Femur (tissue), 1 donor: ENCODE measurements around the gene OR5M10.
"Not testable (repeated sequence)": the region's sequence is repeated elsewhere in the genome, so short reads cannot be mapped to it uniquely, and the experiment has no call there.

Experiments used
- DNase-seq: peaks from one replicate; pipeline ENCODE4 v3.0.0-alpha.2; 2017

The OR5M10 gene

GRCh38 chr11:56577621-56578020, at the start of gene OR5M10:
OR5M10 (minus strand) TSS chr11:56577721; CDS start chr11:56577721, 0 bp downstream.
- no peak for DNase-seq

DNA sequence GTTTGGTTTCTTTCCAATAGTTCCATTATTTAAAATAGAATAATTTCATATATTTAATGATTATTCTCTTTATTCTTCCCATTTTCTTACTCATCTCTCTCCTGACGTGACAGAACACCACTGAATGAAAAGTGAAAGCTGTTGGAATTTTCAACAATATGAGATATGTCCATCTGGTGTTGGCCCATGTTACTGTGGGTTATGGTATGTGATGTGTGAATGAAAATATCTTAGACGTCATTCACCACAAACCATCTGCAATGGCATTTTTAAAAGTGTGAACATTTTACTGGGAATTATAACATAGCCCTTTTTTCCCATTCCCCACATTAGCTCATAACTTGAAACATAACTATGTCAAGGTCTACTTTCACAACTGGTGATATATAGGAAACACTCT, 48.4 kb upstream of the OR5M10 start:
- DNase-seq = no peak

DNA sequence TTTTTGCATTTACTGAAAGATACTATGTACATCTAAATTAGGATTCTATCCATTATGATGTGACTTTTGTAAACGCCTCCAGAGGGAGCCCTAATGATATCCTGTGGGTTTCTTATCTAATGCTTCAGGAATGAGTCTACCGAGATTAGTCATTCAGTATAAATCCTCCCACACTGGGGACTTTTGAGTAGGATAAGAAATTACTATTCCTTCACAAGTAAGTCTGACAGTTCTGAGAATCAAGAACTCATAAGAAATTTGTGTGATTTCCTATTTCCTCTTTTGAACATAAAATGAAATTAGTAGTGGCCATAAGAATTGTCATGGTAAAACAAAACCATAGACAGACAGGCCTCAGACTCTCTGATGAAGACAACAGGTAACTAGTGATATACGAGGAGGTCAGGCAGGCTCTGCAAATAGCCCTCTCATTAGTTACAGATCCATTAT, 47.2 kb upstream of the OR5M10 start:
- DNase-seq = no peak

DNA sequence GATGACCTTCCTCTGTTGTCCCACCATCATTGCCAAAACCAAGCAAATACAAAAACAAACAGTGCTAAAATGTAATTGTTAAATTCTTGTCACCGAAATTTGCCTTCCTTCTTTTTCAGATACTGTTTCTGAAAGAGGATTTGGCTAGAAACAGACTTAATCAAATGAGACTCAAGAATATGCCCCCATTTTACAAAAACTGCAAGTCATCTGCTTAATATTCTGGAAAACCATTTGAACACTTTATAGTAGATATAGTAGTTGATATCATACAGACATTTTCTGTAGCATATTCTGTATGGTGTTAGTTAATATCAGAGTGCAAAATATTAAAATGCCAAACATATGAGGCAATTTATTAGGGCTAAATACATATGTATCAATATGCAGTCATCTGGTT, 33.7 kb upstream of the OR5M10 start:
- no peak for DNase-seq

- DNase-seq = not testable (repeated sequence)
Measured at GRCh38 chr11:56592088-56592717, 14.7 kb upstream of the OR5M10 start.

GRCh38 chr11:56558574-56558973, 18.9 kb downstream of the OR5M10 start:
- DNase-seq = no peak

- not testable (repeated sequence) for DNase-seq
Measured at GRCh38 chr11:56554691-56555090, 22.8 kb downstream of the OR5M10 start.

GRCh38 chr11:56545531-56545930, 32.0 kb downstream of the OR5M10 start:
- no peak for DNase-seq

DNA sequence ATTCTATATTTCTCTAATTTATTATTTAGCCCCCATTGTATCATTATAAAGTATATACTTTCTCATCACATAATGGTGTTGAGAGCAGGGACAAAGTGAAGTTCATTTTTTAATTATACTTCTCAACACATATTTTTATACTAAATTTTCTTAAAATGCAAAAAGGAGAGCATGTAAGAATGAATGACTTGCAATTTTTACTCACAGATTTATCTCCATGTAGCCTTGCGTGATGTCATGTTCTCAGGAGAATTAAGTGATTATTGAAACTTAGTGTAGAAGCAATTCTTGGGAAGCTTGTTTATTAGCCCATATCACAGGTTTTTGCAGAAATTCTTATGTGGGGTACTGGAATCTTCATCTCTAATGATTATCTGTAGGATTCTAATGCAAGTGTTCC, 33.8 kb downstream of the OR5M10 start:
- no peak for DNase-seq

DNA sequence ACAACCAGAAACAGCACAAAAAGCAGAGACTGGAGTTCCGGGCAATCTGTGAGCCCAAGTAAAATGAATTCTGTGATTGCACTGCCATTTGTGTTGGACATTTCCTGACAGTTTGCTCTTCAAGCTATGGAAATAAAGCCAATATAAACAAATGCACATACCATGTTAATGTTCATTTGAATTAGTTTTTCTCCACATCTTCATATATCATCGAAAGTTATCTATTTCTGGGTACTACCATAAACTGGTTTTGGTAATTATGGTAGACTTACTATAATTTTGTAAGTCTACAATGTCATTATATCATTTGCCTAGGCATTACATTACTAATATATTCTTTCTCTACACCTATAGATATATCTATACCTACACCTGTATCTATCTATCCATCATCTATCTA, 34.4 kb downstream of the OR5M10 start, which contains the start of gene OR5M11:
TSS of gene OR5M11 (minus strand) at position 101 of the 400 bp plus-strand sequence. CDS start at position 101, 0 bp downstream.
- DNase-seq = no peak

GRCh38 chr11:56533054-56533740, 44.3 kb downstream of the OR5M10 start:
- DNase-seq = no peak

DNA sequence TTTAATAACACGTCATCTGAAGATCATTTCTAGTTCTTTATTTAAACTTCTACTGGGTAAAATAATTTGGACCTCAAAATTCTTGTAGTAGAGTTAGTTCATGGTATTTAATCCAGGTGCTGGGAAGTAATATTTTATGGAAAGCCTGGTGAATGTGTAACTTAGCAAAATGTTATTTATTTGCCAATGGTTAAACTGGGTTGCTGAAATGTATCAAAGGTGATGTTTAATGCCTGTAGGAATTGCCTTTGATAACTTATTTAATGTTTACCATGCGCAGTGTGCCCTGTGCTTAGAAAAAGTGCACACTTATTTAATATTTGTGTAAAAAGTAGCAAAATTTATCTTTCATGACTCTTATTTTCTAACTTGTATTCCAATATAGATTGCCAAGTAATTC, 45.7 kb downstream of the OR5M10 start:
- DNase-seq = no peak
